Esophagus muscularis mucosa (tissue), 3 donors: ENCODE measurements around the gene MIR17HG.
"Not testable (repeated sequence)": the region's sequence is repeated elsewhere in the genome, so short reads cannot be mapped to it uniquely, and the experiment has no call there.

ENCODE experiments used
- POLR2A ChIP-seq: fragments of 450-650 bp; IDR thresholded peaks from one replicate; pipeline ENCODE4 v1.6.1; 2017; ENCODE audit warnings: antibody characterized with exemption, moderate library complexity, mild to moderate bottlenecking, low read depth
- POLR2AphosphoS5 ChIP-seq, 2 donors: sonication (generic); formaldehyde crosslinking; IDR thresholded peaks; one replicate each; pipeline ENCODE4 v1.6.1; 2017; ENCODE audit warnings: antibody characterized with exemption in 2 of 2
- TF ChIP-seq, protein P1 (sequence below), 3 experiments: fragments of 200-600 bp in 2 of 3; fragments of 450-650 bp in 1 of 3; sonication (generic) in 2 of 3; IDR thresholded peaks; one replicate each; pipeline ENCODE4 v1.5.1; 2017 to 2019; ENCODE audit warnings: antibody characterized with exemption in 3 of 3, mild to moderate bottlenecking in 2 of 3, moderate library complexity in 1 of 3

GRCh38 chr13:91352891-91353290 is 5.4 kb downstream of the MIR17HG start:
- TF ChIP-seq, protein P1, sequence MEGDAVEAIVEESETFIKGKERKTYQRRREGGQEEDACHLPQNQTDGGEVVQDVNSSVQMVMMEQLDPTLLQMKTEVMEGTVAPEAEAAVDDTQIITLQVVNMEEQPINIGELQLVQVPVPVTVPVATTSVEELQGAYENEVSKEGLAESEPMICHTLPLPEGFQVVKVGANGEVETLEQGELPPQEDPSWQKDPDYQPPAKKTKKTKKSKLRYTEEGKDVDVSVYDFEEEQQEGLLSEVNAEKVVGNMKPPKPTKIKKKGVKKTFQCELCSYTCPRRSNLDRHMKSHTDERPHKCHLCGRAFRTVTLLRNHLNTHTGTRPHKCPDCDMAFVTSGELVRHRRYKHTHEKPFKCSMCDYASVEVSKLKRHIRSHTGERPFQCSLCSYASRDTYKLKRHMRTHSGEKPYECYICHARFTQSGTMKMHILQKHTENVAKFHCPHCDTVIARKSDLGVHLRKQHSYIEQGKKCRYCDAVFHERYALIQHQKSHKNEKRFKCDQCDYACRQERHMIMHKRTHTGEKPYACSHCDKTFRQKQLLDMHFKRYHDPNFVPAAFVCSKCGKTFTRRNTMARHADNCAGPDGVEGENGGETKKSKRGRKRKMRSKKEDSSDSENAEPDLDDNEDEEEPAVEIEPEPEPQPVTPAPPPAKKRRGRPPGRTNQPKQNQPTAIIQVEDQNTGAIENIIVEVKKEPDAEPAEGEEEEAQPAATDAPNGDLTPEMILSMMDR (IDR thresholded peaks at IDR 0.05): not testable (repeated sequence)
- TF ChIP-seq POLR2AphosphoS5 (IDR thresholded peaks at IDR 0.05); POLR2A: not testable (repeated sequence)
